Measurements from ENCODE around the gene UBA3.

The UBA3 gene

DNA sequence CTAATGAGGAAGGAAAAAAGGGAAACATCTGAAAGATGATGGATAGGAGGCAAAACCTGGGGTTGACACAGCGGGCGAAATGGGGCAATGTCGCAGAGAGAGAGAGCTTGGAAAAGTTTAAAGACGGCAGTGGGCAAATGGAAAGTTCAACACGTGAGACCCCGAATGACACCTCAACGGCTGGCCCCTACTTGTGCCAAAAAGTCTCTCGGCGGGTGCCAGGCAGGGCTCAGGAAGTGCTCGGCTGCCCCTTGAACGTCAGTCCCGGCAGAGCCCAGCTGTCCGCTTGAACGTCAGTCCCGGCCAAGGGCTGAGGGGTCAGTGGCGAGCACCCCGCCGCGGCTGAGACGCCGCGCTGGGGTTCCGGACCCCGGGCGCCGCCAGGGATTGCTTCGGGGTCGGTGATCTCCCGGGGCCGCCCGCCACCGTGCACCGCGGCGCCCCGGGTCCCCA, 67.3 kb downstream of the UBA3 start:
- Histone ChIP-seq H3K4me3 (ENCODE audit: low read length) (peak overlapping the region; percentile 64), H3K36me3 (replicated peaks; ENCODE audit: insufficient read depth, low read length) (no peaks in the 10 kb centered on the region), H3K27ac (ENCODE audit: low read length) (no peak overlapping the region), H3K9me3 (replicated peaks; ENCODE audit: insufficient read depth, low read length) (no peaks in the 10 kb centered on the region), H3K4me1 (ENCODE audit: low read length) (peaks cover 6% of the 10 kb centered on the region), H2AFZ (ENCODE audit: low read length) (peak overlapping the region; percentile 42; the same call in 1 of the 2 replicates), H3K4me2 (ENCODE audit: low read depth, low read length) (peak overlapping the region; percentile 54), H3K79me2 (ENCODE audit: low read length) (no peaks in the 10 kb centered on the region), H4K20me1 (ENCODE audit: insufficient read depth, low read length) (no peaks in the 10 kb centered on the region), H3K27me3 (replicated peaks; ENCODE audit: insufficient read depth, low read length) (no peaks in the 10 kb centered on the region), H3K9ac (ENCODE audit: low read length) (peak overlapping the region; percentile 19; the same call in 1 of the 2 replicates), H3F3A (ENCODE audit: insufficient read depth, low read length) (0 out of 2 replicates have a peak, but pooled peaks cover 5% of the 10 kb centered on the region), H3K9me2 (replicated peaks; ENCODE audit: insufficient read depth, low read length) (no peaks in the 10 kb centered on the region)
- TF ChIP-seq EZH2phosphoT487 (IDR thresholded peaks at IDR 0.05; ENCODE audit: low read length) = no peak
- TF ChIP-seq, protein P1, sequence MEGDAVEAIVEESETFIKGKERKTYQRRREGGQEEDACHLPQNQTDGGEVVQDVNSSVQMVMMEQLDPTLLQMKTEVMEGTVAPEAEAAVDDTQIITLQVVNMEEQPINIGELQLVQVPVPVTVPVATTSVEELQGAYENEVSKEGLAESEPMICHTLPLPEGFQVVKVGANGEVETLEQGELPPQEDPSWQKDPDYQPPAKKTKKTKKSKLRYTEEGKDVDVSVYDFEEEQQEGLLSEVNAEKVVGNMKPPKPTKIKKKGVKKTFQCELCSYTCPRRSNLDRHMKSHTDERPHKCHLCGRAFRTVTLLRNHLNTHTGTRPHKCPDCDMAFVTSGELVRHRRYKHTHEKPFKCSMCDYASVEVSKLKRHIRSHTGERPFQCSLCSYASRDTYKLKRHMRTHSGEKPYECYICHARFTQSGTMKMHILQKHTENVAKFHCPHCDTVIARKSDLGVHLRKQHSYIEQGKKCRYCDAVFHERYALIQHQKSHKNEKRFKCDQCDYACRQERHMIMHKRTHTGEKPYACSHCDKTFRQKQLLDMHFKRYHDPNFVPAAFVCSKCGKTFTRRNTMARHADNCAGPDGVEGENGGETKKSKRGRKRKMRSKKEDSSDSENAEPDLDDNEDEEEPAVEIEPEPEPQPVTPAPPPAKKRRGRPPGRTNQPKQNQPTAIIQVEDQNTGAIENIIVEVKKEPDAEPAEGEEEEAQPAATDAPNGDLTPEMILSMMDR (IDR thresholded peaks at IDR 0.05; ENCODE audit: low read length) = no peak
- no peak for TF ChIP-seq EZH2 (optimal IDR thresholded peaks at IDR 0.05; ENCODE audit: low read depth, low read length)
- DNase-seq = peak; percentile 41

DNA sequence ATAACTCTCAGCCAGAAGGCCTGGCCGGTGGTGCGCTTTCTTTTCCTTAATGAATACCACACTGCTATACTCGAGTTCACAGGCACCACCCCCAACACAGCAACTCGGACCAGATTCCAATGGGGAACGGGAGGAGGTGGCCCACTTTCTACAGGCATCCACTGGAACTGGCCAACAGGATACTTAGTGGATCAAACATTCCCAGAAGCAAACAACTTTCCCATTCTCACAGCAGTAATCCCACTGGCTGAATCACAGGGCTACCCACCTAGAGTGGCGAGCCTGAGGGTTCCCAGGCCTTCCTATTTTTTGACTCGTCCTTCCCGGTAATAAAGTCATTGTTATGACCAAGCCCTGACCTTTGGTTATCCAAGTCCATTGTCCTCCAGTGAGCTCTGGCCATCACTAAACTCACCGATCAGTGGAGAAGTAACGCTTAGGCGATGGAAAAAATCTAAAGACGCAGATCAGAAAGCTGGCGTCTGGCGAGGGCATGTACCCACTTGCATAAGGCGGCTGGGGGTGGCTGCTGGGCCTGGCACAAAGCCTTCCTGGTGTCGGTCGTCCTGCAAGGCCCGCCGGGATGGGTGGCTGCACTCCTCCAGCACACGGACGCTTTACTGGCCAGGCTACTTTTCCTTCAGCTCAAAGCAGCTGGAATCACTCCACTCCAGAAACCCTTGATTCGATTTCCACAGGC, 67.9 kb downstream of the UBA3 start:
- 0 out of 2 replicates have a peak, but pooled peaks cover 5% of the 10 kb centered on the region for H3F3A ChIP-seq (ENCODE audit: insufficient read depth, low read length)
- DNase-seq = no peak
- H3K36me3 ChIP-seq (replicated peaks; ENCODE audit: insufficient read depth, low read length) = no peaks in the 10 kb centered on the region
- no peak overlapping the region for H3K27ac ChIP-seq (ENCODE audit: low read length)
- H3K27me3 ChIP-seq (replicated peaks; ENCODE audit: insufficient read depth, low read length) = no peaks in the 10 kb centered on the region
- no peak overlapping the region for H3K9ac ChIP-seq (ENCODE audit: low read length)
- peak overlapping the region; percentile 54; the same call in 1 of the 2 replicates for H3K4me2 ChIP-seq (ENCODE audit: low read depth, low read length)
- H3K9me3 ChIP-seq (replicated peaks; ENCODE audit: insufficient read depth, low read length) = no peaks in the 10 kb centered on the region
- H3K4me3 ChIP-seq (ENCODE audit: low read length) = peak overlapping the region; percentile 64
- H3K79me2 ChIP-seq (ENCODE audit: low read length) = no peaks in the 10 kb centered on the region
- H2AFZ ChIP-seq (ENCODE audit: low read length) = peak overlapping the region; percentile 42; the same call in 1 of the 2 replicates
- peaks cover 6% of the 10 kb centered on the region for H3K4me1 ChIP-seq (ENCODE audit: low read length)
- no peaks in the 10 kb centered on the region for H3K9me2 ChIP-seq (replicated peaks; ENCODE audit: insufficient read depth, low read length)
- H4K20me1 ChIP-seq (ENCODE audit: insufficient read depth, low read length) = no peaks in the 10 kb centered on the region
- no peak for TF ChIP-seq EZH2 (optimal IDR thresholded peaks at IDR 0.05; ENCODE audit: low read depth, low read length)
- TF ChIP-seq, protein P1 (IDR thresholded peaks at IDR 0.05; ENCODE audit: low read length) = no peak
- no peak for TF ChIP-seq EZH2phosphoT487 (IDR thresholded peaks at IDR 0.05; ENCODE audit: low read length)

DNA sequence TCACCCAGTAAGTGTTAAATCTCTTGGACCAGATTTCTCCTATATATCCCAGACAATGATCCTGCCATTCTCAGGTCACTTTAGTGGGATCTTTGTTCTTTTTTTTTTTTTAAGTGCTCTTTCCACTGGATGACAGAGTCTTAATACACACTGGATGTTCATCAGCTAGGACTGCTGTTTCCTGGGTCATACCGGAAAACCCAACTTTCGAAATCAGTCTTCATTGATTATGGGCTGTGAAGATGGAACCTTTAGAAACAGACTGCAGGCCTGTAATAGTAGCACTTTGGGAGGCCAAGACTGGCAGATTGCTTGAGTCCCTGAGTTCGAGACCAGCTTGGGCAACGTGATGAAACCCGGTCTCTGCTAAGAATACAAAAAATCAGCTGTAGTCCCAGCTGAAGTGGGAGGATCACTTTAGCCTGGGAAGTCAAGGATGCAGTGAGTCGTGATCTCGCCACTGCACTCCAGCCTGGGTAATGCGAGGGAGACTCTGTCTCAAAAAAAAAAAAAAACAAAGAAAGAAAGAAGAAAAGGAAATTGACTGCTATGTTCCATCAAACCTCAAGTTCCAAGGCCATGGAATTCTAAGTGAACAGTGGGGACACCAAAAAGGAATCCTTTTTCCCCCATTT, 69.0 kb downstream of the UBA3 start:
- no peak overlapping the region for H3K4me2 ChIP-seq (ENCODE audit: low read depth, low read length)
- H3F3A ChIP-seq (ENCODE audit: insufficient read depth, low read length) = 0 out of 2 replicates have a peak, but pooled peaks cover 5% of the 10 kb centered on the region
- no peaks in the 10 kb centered on the region for H4K20me1 ChIP-seq (ENCODE audit: insufficient read depth, low read length)
- no peaks in the 10 kb centered on the region for H3K36me3 ChIP-seq (replicated peaks; ENCODE audit: insufficient read depth, low read length)
- no peak overlapping the region for H3K27ac ChIP-seq (ENCODE audit: low read length)
- H3K9me3 ChIP-seq (replicated peaks; ENCODE audit: insufficient read depth, low read length) = no peaks in the 10 kb centered on the region
- no peaks in the 10 kb centered on the region for H3K9me2 ChIP-seq (replicated peaks; ENCODE audit: insufficient read depth, low read length)
- no peak overlapping the region for H3K9ac ChIP-seq (ENCODE audit: low read length)
- no peak for DNase-seq
- H3K4me1 ChIP-seq (ENCODE audit: low read length) = peaks cover 6% of the 10 kb centered on the region
- TF ChIP-seq, protein P1 (IDR thresholded peaks at IDR 0.05; ENCODE audit: low read length) = no peak
- TF ChIP-seq EZH2phosphoT487 (IDR thresholded peaks at IDR 0.05; ENCODE audit: low read length) (no peak), EZH2 (optimal IDR thresholded peaks at IDR 0.05; ENCODE audit: low read depth, low read length) (no peak)
- no peaks in the 10 kb centered on the region for H3K79me2 ChIP-seq (ENCODE audit: low read length)
- no peaks in the 10 kb centered on the region for H3K27me3 ChIP-seq (replicated peaks; ENCODE audit: insufficient read depth, low read length)
- H3K4me3 ChIP-seq (ENCODE audit: low read length) = no peak overlapping the region
- H2AFZ ChIP-seq (ENCODE audit: low read length) = no peak overlapping the region
